DND-41 (cell line): Measurements from ENCODE around the gene ABCF2.
A peak's percentile ranks its signal among the peaks of the same experiment; 100 is the strongest.

Source experiments
- EZH2 ChIP-seq: IDR thresholded peaks from 3 replicates; pipeline ENCODE4 v1.6.1; 2012; ENCODE audit warnings: borderline replicate concordance, low read depth, mild to moderate bottlenecking, moderate library complexity, low read length, inconsistent platforms; ENCODE audit not compliant: severe bottlenecking
- TF ChIP-seq, protein P1 (sequence below): IDR thresholded peaks from 2 replicates; pipeline ENCODE4 v1.5.1; 2012; ENCODE audit warnings: borderline replicate concordance, low read length, moderate library complexity, mild to moderate bottlenecking; ENCODE audit not compliant: poor library complexity, severe bottlenecking; ENCODE audit errors: extremely low read depth

GRCh38 chr7:151251689-151252560, 24.9 kb upstream of the ABCF2 start:
- TF ChIP-seq, protein P1, sequence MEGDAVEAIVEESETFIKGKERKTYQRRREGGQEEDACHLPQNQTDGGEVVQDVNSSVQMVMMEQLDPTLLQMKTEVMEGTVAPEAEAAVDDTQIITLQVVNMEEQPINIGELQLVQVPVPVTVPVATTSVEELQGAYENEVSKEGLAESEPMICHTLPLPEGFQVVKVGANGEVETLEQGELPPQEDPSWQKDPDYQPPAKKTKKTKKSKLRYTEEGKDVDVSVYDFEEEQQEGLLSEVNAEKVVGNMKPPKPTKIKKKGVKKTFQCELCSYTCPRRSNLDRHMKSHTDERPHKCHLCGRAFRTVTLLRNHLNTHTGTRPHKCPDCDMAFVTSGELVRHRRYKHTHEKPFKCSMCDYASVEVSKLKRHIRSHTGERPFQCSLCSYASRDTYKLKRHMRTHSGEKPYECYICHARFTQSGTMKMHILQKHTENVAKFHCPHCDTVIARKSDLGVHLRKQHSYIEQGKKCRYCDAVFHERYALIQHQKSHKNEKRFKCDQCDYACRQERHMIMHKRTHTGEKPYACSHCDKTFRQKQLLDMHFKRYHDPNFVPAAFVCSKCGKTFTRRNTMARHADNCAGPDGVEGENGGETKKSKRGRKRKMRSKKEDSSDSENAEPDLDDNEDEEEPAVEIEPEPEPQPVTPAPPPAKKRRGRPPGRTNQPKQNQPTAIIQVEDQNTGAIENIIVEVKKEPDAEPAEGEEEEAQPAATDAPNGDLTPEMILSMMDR = no peak
- peak; percentile 74 for TF ChIP-seq EZH2
